ENCODE results near the gene ZNF417. TPM values are rescaled to one million over a fixed set of nuclear protein-coding genes. Genes with fewer than 3 reads are reported as not detected.
"Not testable (repeated sequence)": the region's sequence is repeated elsewhere in the genome, so short reads cannot be mapped to it uniquely, and the experiment has no call there.

The ZNF417 gene
- total RNA-seq, 1 donor from 2014 or later = 15.2 TPM

GRCh38 chr19:57888107-57888559, 28.3 kb downstream of the ZNF417 start:
- DNase-seq (ENCODE audit: low spot score) = no peak
- peak; percentile 13 for ATAC-seq

GRCh38 chr19:57887195-57887941, 29.0 kb downstream of the ZNF417 start:
- no peak for DNase-seq (ENCODE audit: low spot score)
- no peak for ATAC-seq

- DNase-seq (ENCODE audit: low spot score) = no peak
- no peak for ATAC-seq
Measured at GRCh38 chr19:57886046-57886445, 30.3 kb downstream of the ZNF417 start.

GRCh38 chr19:57873883-57874799, 42.3 kb downstream of the ZNF417 start:
- not testable (repeated sequence) for DNase-seq (ENCODE audit: low spot score); ATAC-seq

DNA sequence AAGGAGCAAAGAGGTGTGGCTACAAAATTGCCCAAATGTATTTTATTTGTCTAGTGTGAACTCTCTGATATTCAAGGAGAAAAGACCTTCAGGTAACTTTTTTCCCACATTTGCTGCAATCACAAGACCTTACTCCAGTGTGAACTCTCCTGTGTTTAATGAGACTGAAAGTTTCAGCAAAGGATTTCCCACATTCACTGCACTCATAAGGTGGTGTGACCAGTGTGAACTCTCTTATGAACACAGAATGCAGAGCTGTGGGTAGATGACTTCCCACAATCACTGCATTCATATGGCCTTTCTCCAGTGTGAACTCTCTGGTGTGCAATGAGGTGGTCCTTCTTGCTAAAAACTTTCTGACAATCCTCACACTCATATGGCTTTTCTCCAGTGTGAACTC, 43.9 kb downstream of the ZNF417 start:
- no peak for DNase-seq (ENCODE audit: low spot score)
- ATAC-seq = no peak

- ATAC-seq (no peak), DNase-seq (ENCODE audit: low spot score) (no peak)
Measured at GRCh38 chr19:57870225-57870624, 46.2 kb downstream of the ZNF417 start.

- ATAC-seq = peak; percentile 30
- not testable (repeated sequence) for DNase-seq (ENCODE audit: low spot score)
Measured at GRCh38 chr19:57869655-57870054, 46.7 kb downstream of the ZNF417 start.

DNA sequence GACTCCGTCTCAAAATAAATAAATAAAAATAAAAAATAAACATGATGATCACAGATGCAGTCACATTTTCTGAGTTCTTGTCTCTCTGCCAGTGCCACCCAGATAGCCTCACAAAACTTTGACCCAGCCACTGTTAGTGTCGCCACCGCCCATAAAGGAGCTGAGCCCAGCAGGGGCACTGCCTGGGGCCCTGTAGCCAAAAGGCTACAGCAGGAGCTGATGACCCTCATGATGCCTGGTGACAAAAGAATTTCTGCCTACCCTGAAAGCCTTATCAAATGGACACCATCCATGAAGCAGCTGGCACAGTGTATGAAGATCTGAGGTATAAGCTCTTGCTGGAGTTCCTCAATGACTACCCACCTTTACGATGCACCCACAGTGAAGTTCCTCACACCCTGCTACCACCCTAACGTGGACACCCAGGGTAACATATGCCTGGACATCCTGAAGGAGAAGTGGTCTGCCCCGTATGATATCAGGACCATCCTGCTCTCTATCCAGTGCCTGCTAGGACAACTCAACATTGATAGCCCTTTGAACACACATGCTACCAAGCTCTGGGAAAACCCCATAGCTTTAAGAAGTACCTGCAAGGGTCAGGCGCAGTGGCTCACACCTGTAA, 48.4 kb downstream of the ZNF417 start:
- ATAC-seq (peak; percentile 23), DNase-seq (ENCODE audit: low spot score) (no peak)

Other genes starting within 250 kb of the ZNF417 start
- gene ZSCAN4, start 247.7 kb downstream of the ZNF417 start, total RNA-seq = not detected
- gene ZNF551, start 234.6 kb downstream of the ZNF417 start, total RNA-seq = 1.8 TPM
- gene ZNF154, start 207.4 kb downstream of the ZNF417 start, total RNA-seq = 0.96 TPM
- 2.1 TPM for gene ZNF671, start 189.0 kb downstream of the ZNF417 start, total RNA-seq
- 9.1 TPM for gene ZNF776, start 169.8 kb downstream of the ZNF417 start, total RNA-seq
- gene ZNF586, start 146.9 kb downstream of the ZNF417 start, total RNA-seq = 4.6 TPM
- gene ZNF552, start 101.7 kb downstream of the ZNF417 start, total RNA-seq = 7.1 TPM
- 10.2 TPM for gene ZNF587B, start 86.3 kb downstream of the ZNF417 start, total RNA-seq
- 19.1 TPM for gene ZNF587, start 66.7 kb downstream of the ZNF417 start, total RNA-seq
- 12.9 TPM for gene ZNF814, start 27.6 kb downstream of the ZNF417 start, total RNA-seq
- gene ZNF418, start 18.8 kb upstream of the ZNF417 start, total RNA-seq = 3.5 TPM
- gene ZNF256, start 31.1 kb upstream of the ZNF417 start, total RNA-seq = 1.1 TPM
- gene C19orf18, start 57.9 kb upstream of the ZNF417 start, total RNA-seq = 1.1 TPM
- 9.2 TPM for gene ZNF606, start 86.2 kb upstream of the ZNF417 start, total RNA-seq
- not detected for gene ZSCAN1, start 117.4 kb upstream of the ZNF417 start, total RNA-seq
- 0.45 TPM for gene ZNF135, start 142.7 kb upstream of the ZNF417 start, total RNA-seq
- gene ZSCAN18, start 181.6 kb upstream of the ZNF417 start, total RNA-seq = 15.4 TPM
- 5.7 TPM for gene ZNF329, start 234.2 kb upstream of the ZNF417 start, total RNA-seq